Caco-2 (cell line): ENCODE measurements around the gene PAX9. TPM values are rescaled to one million over a fixed set of nuclear protein-coding genes. Genes with fewer than 3 reads are reported as not detected.

Experiments
- BruUV-seq: library from RNA; stranded (reverse); fragments of 400-500 nt; replicated peaks from 2 replicates; lab custom pipeline; 2021; lab: Mats Ljungman, UMichigan
- CTCF ChIA-PET: fragments of 300-600 bp; sonication (Branson Sonifier 250); formaldehyde crosslinking; loops from one replicate; lab custom pipeline; 2022; ENCODE audit warnings: antibody characterized with exemption; lab: Charles Lee
- POLR2A ChIA-PET: fragments of 300-600 bp; sonication (Branson Sonifier 250); formaldehyde crosslinking; loops from one replicate; lab custom pipeline; 2022; ENCODE audit warnings: antibody characterized with exemption; lab: Charles Lee
- DNase-seq, 2 experiments: peaks; one replicate each; pipeline versions ENCODE4 v3.0.0 to v3.0.0-alpha.2; 2020 to 2022
- H3K27me3 ChIP-seq: replicated peaks from 2 replicates; pipeline ENCODE4 v1.6.0; 2011; ENCODE audit warnings: low read length; ENCODE audit not compliant: control insufficient read depth, insufficient read depth
- H3K36me3 ChIP-seq: 2 replicates; pipeline ENCODE4 v1.5.1; 2011; ENCODE audit warnings: low read length; ENCODE audit not compliant: control insufficient read depth, insufficient read depth
- H3K4me1 ChIP-seq: fragments of 250-450 bp; sonication (Bioruptor Pico); 2 replicates; pipeline ENCODE4 v1.5.1; 2020; ENCODE audit warnings: mild to moderate bottlenecking
- H3K4me3 ChIP-seq: 2 replicates; pipeline ENCODE4 v1.5.1; 2011; ENCODE audit warnings: low read depth, mild to moderate bottlenecking, control low read depth, low read length
- H3K9me3 ChIP-seq: fragments of 250-450 bp; sonication (Bioruptor Pico); 2 replicates; pipeline ENCODE4 v1.5.1; 2020; ENCODE audit warnings: mild to moderate bottlenecking, moderate library complexity
- H3K27ac Mint-ChIP-seq: one replicate; pipeline ENCODE4 v1.8.0; 2022; ENCODE audit warnings: mixed read lengths; ENCODE audit not compliant: unreplicated experiment
- H3K27me3 Mint-ChIP-seq: one replicate; pipeline ENCODE4 v1.8.0; 2022; ENCODE audit warnings: mixed read lengths; ENCODE audit not compliant: insufficient read depth, unreplicated experiment
- H3K36me3 Mint-ChIP-seq: one replicate; pipeline ENCODE4 v1.8.0; 2022; ENCODE audit warnings: mild to moderate bottlenecking, mixed read lengths; ENCODE audit not compliant: insufficient read depth, unreplicated experiment
- H3K4me1 Mint-ChIP-seq: one replicate; pipeline ENCODE4 v1.8.0; 2022; ENCODE audit warnings: low read depth, mixed read lengths; ENCODE audit not compliant: unreplicated experiment
- H3K4me3 Mint-ChIP-seq: one replicate; pipeline ENCODE4 v1.8.0; 2022; ENCODE audit warnings: mild to moderate bottlenecking, moderate library complexity, mixed read lengths; ENCODE audit not compliant: unreplicated experiment
- H3K9me3 Mint-ChIP-seq: one replicate; pipeline ENCODE4 v1.8.0; 2022; ENCODE audit warnings: mixed read lengths; ENCODE audit not compliant: unreplicated experiment
- CTCF ChIP-seq, 2 experiments: fragments of 200-600 bp in 1 of 2; IDR thresholded peaks; 1 replicate in 1 of 2; 2 replicates in 1 of 2; pipeline versions ENCODE4 v1.5.1 to v1.8.0; 2011 to 2022; ENCODE audit warnings: antibody characterized with exemption in 1 of 2, control low read depth in 1 of 2, inconsistent platforms in 1 of 2, low read depth in 1 of 2, low read length in 1 of 2, mild to moderate bottlenecking in 1 of 2, moderate library complexity in 1 of 2; ENCODE audit not compliant: insufficient read depth in 1 of 2, severe bottlenecking in 1 of 2, unreplicated experiment in 1 of 2
- intact Hi-C: fragments of 100-400 bp; cut with micrococcal nuclease; formaldehyde crosslinking; loops from one replicate; pipeline ENCODE4 v1.10.0; 2022; ENCODE audit not compliant: unreplicated experiment
- total RNA-seq: library from RNA; stranded (reverse); gene quantifications from 2 replicates; pipeline ENCODE4 v1.2.3, GENCODE V29; 2022

Gene PAX9
- total RNA-seq, 1 experiment from 2014 or later: 6.9 TPM

DNA sequence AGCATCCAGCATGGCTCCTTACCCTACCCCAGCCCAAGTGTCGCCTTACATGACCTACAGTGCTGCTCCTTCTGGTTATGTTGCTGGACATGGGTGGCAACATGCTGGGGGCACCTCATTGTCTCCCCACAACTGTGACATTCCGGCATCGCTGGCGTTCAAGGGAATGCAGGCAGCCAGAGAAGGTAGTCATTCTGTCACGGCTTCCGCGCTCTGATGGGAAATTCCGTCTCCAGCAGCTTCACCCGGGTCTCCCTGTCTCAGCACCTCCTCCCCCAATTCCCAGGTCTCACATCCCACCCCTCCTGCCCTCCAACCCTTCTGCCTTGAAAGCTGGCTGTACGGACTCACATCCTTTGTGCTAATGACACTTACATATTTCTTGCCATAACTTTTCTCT, 14.6 kb downstream of the PAX9 start:
- Mint-ChIP-seq H3K36me3 (no peaks in the 10 kb centered on the region), H3K27ac (no peak overlapping the region), H3K9me3 (no peaks in the 10 kb centered on the region), H3K4me1 (no peaks in the 10 kb centered on the region), H3K27me3 (no peaks in the 10 kb centered on the region), H3K4me3 (no peak overlapping the region)
- peaks cover 7% of the 10 kb centered on the region; the same call in 1 of the 2 replicates for H3K4me1 ChIP-seq
- DNase-seq: no peak
- H3K4me3 ChIP-seq: no peak overlapping the region
- H3K9me3 ChIP-seq: no peaks in the 10 kb centered on the region
- no peaks in the 10 kb centered on the region for H3K36me3 ChIP-seq
- intact Hi-C loops: no loop called here
- CTCF ChIA-PET: no interaction called here
- POLR2A ChIA-PET: interaction anchor here (0.6 kb wide), 1 partner anchor 76 kb away, joined by 5 read pairs; no protein-coding TSS in a partner anchor
- no peaks in the 10 kb centered on the region for H3K27me3 ChIP-seq
- no peak for TF ChIP-seq CTCF (IDR thresholded peaks at IDR 0.05; ENCODE audit: insufficient read depth in 1 of 2, low read depth in 1 of 2, low read length in 1 of 2, severe bottlenecking in 1 of 2, unreplicated experiment in 1 of 2)
- BruUV-seq: no TSS peak

GRCh38 chr14:36682338-36682737, 20.7 kb downstream of the PAX9 start:
- H3K27me3 ChIP-seq: no peaks in the 10 kb centered on the region
- no peaks in the 10 kb centered on the region for H3K9me3 Mint-ChIP-seq
- no peak overlapping the region for H3K4me3 Mint-ChIP-seq
- no peaks in the 10 kb centered on the region for H3K36me3 Mint-ChIP-seq
- no peak for DNase-seq
- H3K27me3 Mint-ChIP-seq: no peaks in the 10 kb centered on the region
- H3K36me3 ChIP-seq: no peaks in the 10 kb centered on the region
- intact Hi-C loops: no loop called here
- H3K4me1 ChIP-seq: peaks cover 11% of the 10 kb centered on the region; the same call in 1 of the 2 replicates
- CTCF ChIA-PET: interaction anchor here (0.6 kb wide), 1 partner anchor 13 kb away, joined by 3 read pairs; no protein-coding TSS in a partner anchor
- TF ChIP-seq CTCF (IDR thresholded peaks at IDR 0.05; ENCODE audit: insufficient read depth in 1 of 2, low read depth in 1 of 2, low read length in 1 of 2, severe bottlenecking in 1 of 2, unreplicated experiment in 1 of 2): no peak
- POLR2A ChIA-PET: no interaction called here
- H3K27ac Mint-ChIP-seq: no peak overlapping the region
- H3K9me3 ChIP-seq: no peaks in the 10 kb centered on the region
- no TSS peak for BruUV-seq
- H3K4me1 Mint-ChIP-seq: peaks cover 7% of the 10 kb centered on the region
- H3K4me3 ChIP-seq: no peak overlapping the region

- intact Hi-C loops: no loop called here
- Histone ChIP-seq H3K9me3 (no peaks in the 10 kb centered on the region), H3K27me3 (no peaks in the 10 kb centered on the region), H3K4me1 (peaks cover 11% of the 10 kb centered on the region; the same call in 1 of the 2 replicates), H3K4me3 (no peak overlapping the region), H3K36me3 (no peaks in the 10 kb centered on the region)
- CTCF ChIA-PET: no interaction called here
- POLR2A ChIA-PET: no interaction called here
- Mint-ChIP-seq H3K9me3 (no peaks in the 10 kb centered on the region), H3K4me3 (no peak overlapping the region), H3K27ac (no peak overlapping the region), H3K36me3 (no peaks in the 10 kb centered on the region), H3K27me3 (no peaks in the 10 kb centered on the region), H3K4me1 (peaks cover 7% of the 10 kb centered on the region)
- BruUV-seq: no TSS peak
- no peak for TF ChIP-seq CTCF (IDR thresholded peaks at IDR 0.05; ENCODE audit: insufficient read depth in 1 of 2, low read depth in 1 of 2, low read length in 1 of 2, severe bottlenecking in 1 of 2, unreplicated experiment in 1 of 2)
- no peak for DNase-seq
Observed at GRCh38 chr14:36683083-36683724, 21.5 kb downstream of the PAX9 start.
